Thyroid gland (tissue), 4 donors: Measurements from ENCODE around the gene ARIH2. TPM values are rescaled to one million over a fixed set of nuclear protein-coding genes. Genes with fewer than 3 reads are reported as not detected.

ENCODE experiments used
- DNase-seq, 2 donors: peaks; one replicate each; pipeline ENCODE4 v3.0.0-alpha.2; 2019
- H3K27ac ChIP-seq, 3 donors: fragments of 200-600 bp; sonication (generic); 1 replicate in 2 of 3; 2 replicates in 1 of 3; pipeline ENCODE4 v1.5.1; 2016 to 2019; ENCODE audit warnings: mild to moderate bottlenecking in 1 of 3, moderate library complexity in 1 of 3
- H3K27me3 ChIP-seq: fragments of 200-600 bp; sonication (generic); one replicate; pipeline ENCODE4 v1.5.1; 2019
- H3K36me3 ChIP-seq, 2 donors: fragments of 200-600 bp; sonication (generic); one replicate each; pipeline ENCODE4 v1.5.1; 2016 to 2019
- H3K4me1 ChIP-seq, 2 donors: fragments of 200-600 bp; sonication (generic); one replicate each; pipeline ENCODE4 v1.5.1; 2017 to 2019
- H3K4me3 ChIP-seq, 3 donors: fragments of 200-600 bp; sonication (generic); replicated peaks in 1 of 3; 1 replicate in 2 of 3; 2 replicates in 1 of 3; pipeline ENCODE4 v1.5.1; 2016; ENCODE audit warnings: mild to moderate bottlenecking in 1 of 3
- H3K9me3 ChIP-seq: fragments of 200-600 bp; sonication (generic); one replicate; pipeline ENCODE4 v1.5.1; 2017
- POLR2A ChIP-seq, 2 donors: fragments of 450-650 bp; IDR thresholded peaks; one replicate each; pipeline ENCODE4 v1.6.1; 2017; ENCODE audit warnings: antibody characterized with exemption in 2 of 2, mild to moderate bottlenecking in 2 of 2, moderate library complexity in 1 of 2
- WGBS, 2 donors: methylation state at CpG; one replicate each; pipeline ENCODE4 v1.1.5; 2017; 5-methylcytosine and 5-hydroxymethylcytosine counted together
- intact Hi-C: fragments of 100-400 bp; cut with DNase I; formaldehyde crosslinking; loops from one replicate; pipeline ENCODE4 v1.15.1; 2023
- total RNA-seq, 4 donors: library from RNA; depleted of rRNA; stranded (reverse); fragments of >200 nt; gene quantifications; one replicate each; pipeline ENCODE4 v1.2.3, GENCODE V29; 2016
- TF ChIP-seq, protein P1 (sequence below), 6 experiments: fragments of 200-600 bp in 3 of 6; fragments of 450-650 bp in 3 of 6; sonication (generic) in 3 of 6; IDR thresholded peaks; one replicate each; pipeline ENCODE4 v1.5.1; 2016 to 2019; ENCODE audit warnings: antibody characterized with exemption in 6 of 6, mild to moderate bottlenecking in 2 of 6, inconsistent platforms in 1 of 6, moderate library complexity in 1 of 6

ARIH2 gene
- total RNA-seq, 4 donors from 2014 or later = 108 to 136 (median 117) TPM

DNA sequence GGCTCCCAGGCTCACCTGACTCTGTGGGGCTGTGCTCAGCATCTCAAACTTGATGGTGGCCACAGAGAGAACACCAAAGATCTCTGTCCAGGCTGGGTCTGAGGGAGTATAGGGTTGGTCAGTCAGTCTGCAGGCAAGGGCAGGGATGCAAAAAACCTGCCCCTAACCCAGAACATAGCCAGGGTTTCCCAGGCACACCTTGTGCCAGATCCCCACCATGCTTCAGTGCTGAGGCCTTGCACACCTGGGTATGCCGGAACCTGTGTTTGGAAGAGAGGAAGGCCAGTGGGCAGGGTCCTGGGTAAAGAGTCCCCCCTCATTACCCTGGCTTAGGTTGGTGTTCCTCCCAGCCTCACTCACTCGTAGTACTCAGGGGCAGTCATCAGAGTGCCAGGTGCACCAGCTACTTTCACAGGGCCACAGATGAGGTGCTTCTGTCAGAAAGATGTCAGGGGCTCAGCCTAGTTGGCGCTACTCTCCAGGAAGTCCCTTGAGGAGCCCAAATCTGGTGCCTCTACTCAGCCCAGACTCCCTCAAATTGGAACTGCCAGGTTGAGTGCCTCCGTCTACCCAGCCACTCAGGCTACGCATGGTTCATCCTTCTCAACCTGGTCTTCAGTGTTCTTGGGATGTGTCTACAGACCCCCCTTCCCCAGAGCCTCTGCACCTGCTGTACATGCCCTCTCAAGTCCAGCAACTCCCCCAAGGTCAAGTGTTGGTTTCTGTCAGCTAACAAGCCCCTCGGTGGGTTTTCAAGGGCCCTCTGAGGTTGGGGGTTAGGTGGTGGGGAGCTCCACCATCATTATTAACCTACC lies 98.0 kb downstream of the ARIH2 start:
- no peak for TF ChIP-seq POLR2A (IDR thresholded peaks at IDR 0.05)
- TF ChIP-seq, protein P1, sequence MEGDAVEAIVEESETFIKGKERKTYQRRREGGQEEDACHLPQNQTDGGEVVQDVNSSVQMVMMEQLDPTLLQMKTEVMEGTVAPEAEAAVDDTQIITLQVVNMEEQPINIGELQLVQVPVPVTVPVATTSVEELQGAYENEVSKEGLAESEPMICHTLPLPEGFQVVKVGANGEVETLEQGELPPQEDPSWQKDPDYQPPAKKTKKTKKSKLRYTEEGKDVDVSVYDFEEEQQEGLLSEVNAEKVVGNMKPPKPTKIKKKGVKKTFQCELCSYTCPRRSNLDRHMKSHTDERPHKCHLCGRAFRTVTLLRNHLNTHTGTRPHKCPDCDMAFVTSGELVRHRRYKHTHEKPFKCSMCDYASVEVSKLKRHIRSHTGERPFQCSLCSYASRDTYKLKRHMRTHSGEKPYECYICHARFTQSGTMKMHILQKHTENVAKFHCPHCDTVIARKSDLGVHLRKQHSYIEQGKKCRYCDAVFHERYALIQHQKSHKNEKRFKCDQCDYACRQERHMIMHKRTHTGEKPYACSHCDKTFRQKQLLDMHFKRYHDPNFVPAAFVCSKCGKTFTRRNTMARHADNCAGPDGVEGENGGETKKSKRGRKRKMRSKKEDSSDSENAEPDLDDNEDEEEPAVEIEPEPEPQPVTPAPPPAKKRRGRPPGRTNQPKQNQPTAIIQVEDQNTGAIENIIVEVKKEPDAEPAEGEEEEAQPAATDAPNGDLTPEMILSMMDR (IDR thresholded peaks at IDR 0.05) = no peak
- intact Hi-C loops = no loop called here
- Histone ChIP-seq H3K27ac (no peak overlapping the region), H3K27me3 (no peaks in the 10 kb centered on the region), H3K4me3 (no peak overlapping the region), H3K4me1 (peaks cover 26 to 28% of the 10 kb centered on the region in 2 donors), H3K36me3 (peaks cover 23 to 29% of the 10 kb centered on the region in 2 donors), H3K9me3 (no peaks in the 10 kb centered on the region)
- 83 to 94% methylated on average over 6 of the region's 6 CpGs for WGBS, 2 donors
- no peak for DNase-seq

GRCh38 chr3:49017229-49017970 lies 98.8 kb downstream of the ARIH2 start:
- Histone ChIP-seq H3K4me1 (peaks cover 26 to 28% of the 10 kb centered on the region in 2 donors), H3K27me3 (no peaks in the 10 kb centered on the region), H3K9me3 (no peaks in the 10 kb centered on the region), H3K36me3 (peaks cover 23 to 29% of the 10 kb centered on the region in 2 donors), H3K27ac (no peak overlapping the region), H3K4me3 (peak overlapping the region; percentile 62 to 82 (median 66))
- no peak for DNase-seq
- intact Hi-C loops = no loop called here
- 22 to 52% methylated on average over 5 to 9 of the region's 23 CpGs for WGBS, 2 donors
- no peak for TF ChIP-seq POLR2A (IDR thresholded peaks at IDR 0.05)
- TF ChIP-seq, protein P1 (IDR thresholded peaks at IDR 0.05) = no peak

GRCh38 chr3:49017971-49018706 lies 99.5 kb downstream of the ARIH2 start, which contains the start of gene DALRD3:
DALRD3 (minus strand) TSS chr3:49018580; CDS start chr3:49018564, 16 bp downstream.
- intact Hi-C loops = no loop called here
- Histone ChIP-seq H3K27me3 (no peaks in the 10 kb centered on the region), H3K9me3 (no peaks in the 10 kb centered on the region), H3K36me3 (peaks cover 23 to 25% of the 10 kb centered on the region in 2 donors), H3K27ac (peak within 1 kb of the TSS; percentile 11 to 71 (median 50)), H3K4me1 (peaks cover 31 to 35% of the 10 kb centered on the region in 2 donors), H3K4me3 (peak within 1 kb of the TSS; percentile 62 to 82 (median 66))
- TF ChIP-seq POLR2A (IDR thresholded peaks at IDR 0.05) = peak in 1 of 2 donors; percentile 71
- TF ChIP-seq, protein P1 (IDR thresholded peaks at IDR 0.05) = peak in 1 of 6 experiments; percentile 4
- WGBS, 2 donors = 0% methylated on average over 11 of the region's 85 CpGs; no CpG with 5 or more reads in 1 of the 2 donors
- peak; percentile 68 to 69 for DNase-seq

GRCh38 chr3:49018707-49019006 lies 100.0 kb downstream of the ARIH2 start:
- Histone ChIP-seq H3K36me3 (peaks cover 23 to 26% of the 10 kb centered on the region in 2 donors), H3K9me3 (no peaks in the 10 kb centered on the region), H3K4me1 (peaks cover 31 to 38% of the 10 kb centered on the region in 2 donors), H3K27me3 (no peaks in the 10 kb centered on the region), H3K4me3 (peak overlapping the region; percentile 62 to 82 (median 66)), H3K27ac (peak overlapping the region; percentile 11 to 71 (median 50))
- intact Hi-C loops = no loop called here
- DNase-seq = no peak
- TF ChIP-seq POLR2A (IDR thresholded peaks at IDR 0.05) = no peak
- TF ChIP-seq, protein P1 (IDR thresholded peaks at IDR 0.05) = no peak
- 1 to 2% methylated on average over 13 to 18 of the region's 18 CpGs for WGBS, 2 donors
